Testis (tissue), 3 donors: Measurements from ENCODE around the gene HHATL. TPM values are rescaled to one million over a fixed set of nuclear protein-coding genes. Genes with fewer than 3 reads are reported as not detected.

Experiments used
- DNase-seq: peaks from one replicate; pipeline ENCODE4 v3.0.0-alpha.2; 2019
- H3K27ac ChIP-seq, 2 donors: fragments of 200-600 bp; sonication (generic); one replicate each; pipeline ENCODE4 v1.5.1; 2019
- H3K27me3 ChIP-seq: fragments of 200-600 bp; sonication (generic); one replicate; pipeline ENCODE4 v1.5.1; 2019
- H3K36me3 ChIP-seq: fragments of 200-600 bp; sonication (generic); one replicate; pipeline ENCODE4 v1.5.1; 2017; ENCODE audit warnings: low read depth; ENCODE audit errors: missing control alignments
- H3K4me1 ChIP-seq: fragments of 200-600 bp; sonication (generic); one replicate; pipeline ENCODE4 v1.5.1; 2019
- H3K4me3 ChIP-seq, 2 donors: fragments of 200-600 bp; sonication (generic); one replicate each; pipeline ENCODE4 v1.5.1; 2017 to 2019
- H3K9me3 ChIP-seq: fragments of 200-600 bp; sonication (generic); one replicate; pipeline ENCODE4 v1.5.1; 2017
- POLR2A ChIP-seq: fragments of 450-650 bp; IDR thresholded peaks from one replicate; pipeline ENCODE4 v1.6.1; 2017; ENCODE audit warnings: antibody characterized with exemption, mild to moderate bottlenecking, moderate library complexity
- WGBS, 2 donors: methylation state at CpG; one replicate each; pipeline ENCODE4 v1.1.5; 2018; 5-methylcytosine and 5-hydroxymethylcytosine counted together
- intact Hi-C: fragments of 100-400 bp; cut with DNase I; formaldehyde crosslinking; loops from one replicate; pipeline ENCODE4 v1.15.1; 2023; ENCODE audit warnings: low total_unique reads
- polyA plus RNA-seq: library from polyadenylated mRNA; stranded (reverse); fragments of 350-450 nt; fragmentation: Illumina TruSeq; extraction: RNeasy Lipid Tissue Mini Kit (QIAGEN cat#74804); gene quantifications from one replicate; pipeline ENCODE4 v1.2.3, GENCODE V29; 2014; ENCODE audit warnings: low read depth, low replicate concordance; ENCODE audit not compliant: insufficient read depth
- total RNA-seq, 2 donors: library from RNA; depleted of rRNA; stranded (reverse); fragments of >200 nt; gene quantifications; one replicate each; pipeline ENCODE4 v1.2.3, GENCODE V29; 2016
- TF ChIP-seq, protein P1 (sequence below), 3 experiments: fragments of 450-650 bp in 2 of 3; fragments of 200-600 bp in 1 of 3; sonication (generic) in 1 of 3; IDR thresholded peaks; one replicate each; pipeline ENCODE4 v1.5.1; 2016 to 2019; ENCODE audit warnings: antibody characterized with exemption in 3 of 3, mild to moderate bottlenecking in 2 of 3, moderate library complexity in 1 of 3

Gene HHATL
- total and polyA plus RNA-seq, 3 donors from 2014 or later: 6.1 to 7.2 (median 6.4) TPM

DNA sequence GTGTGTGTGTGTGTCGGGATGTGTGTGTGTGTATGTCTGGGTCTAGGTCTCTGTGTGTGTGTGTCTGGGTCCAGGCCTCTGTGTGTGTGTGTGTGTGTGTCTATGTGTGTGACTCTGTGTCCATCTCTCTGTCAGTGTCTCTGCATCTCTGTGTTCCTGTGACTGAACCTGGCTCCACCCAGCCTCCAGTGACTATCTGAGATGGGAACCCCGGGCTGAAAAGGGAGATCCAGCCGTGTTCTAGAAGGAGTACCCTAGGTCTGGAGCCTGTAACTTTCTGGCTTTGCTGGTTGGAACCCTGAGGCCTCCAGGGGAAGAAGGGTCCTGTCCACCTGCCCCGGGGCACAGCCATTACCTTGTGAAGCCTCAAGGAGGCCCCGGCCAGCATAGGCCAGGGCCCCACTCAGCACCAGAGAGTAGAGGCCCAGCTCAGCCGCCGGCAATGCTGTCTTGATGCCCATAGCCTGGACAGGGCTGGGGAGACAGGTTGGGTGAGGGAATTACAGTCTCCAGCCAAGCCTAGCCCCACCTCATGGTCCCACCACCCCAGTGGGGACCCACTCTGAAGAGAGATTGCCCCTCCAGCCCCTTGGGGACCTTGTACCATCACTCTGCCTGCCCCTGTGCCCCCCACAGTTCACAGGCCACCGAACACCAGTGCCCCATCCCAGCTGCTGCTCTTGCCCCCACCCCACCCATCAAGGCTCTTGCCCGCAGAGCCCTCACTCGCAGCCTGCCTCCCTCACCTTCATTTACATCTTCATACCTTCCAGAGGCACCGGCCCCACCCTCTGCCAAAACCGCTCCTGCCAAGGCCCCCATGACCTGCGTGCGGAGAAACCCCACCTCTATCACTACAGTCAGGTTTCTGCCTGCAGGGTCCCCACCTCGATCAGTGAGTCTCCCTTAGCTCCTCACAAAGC lies 2.0 kb downstream of the HHATL start:
- no peak for DNase-seq
- no peak for TF ChIP-seq POLR2A
- TF ChIP-seq, protein P1, sequence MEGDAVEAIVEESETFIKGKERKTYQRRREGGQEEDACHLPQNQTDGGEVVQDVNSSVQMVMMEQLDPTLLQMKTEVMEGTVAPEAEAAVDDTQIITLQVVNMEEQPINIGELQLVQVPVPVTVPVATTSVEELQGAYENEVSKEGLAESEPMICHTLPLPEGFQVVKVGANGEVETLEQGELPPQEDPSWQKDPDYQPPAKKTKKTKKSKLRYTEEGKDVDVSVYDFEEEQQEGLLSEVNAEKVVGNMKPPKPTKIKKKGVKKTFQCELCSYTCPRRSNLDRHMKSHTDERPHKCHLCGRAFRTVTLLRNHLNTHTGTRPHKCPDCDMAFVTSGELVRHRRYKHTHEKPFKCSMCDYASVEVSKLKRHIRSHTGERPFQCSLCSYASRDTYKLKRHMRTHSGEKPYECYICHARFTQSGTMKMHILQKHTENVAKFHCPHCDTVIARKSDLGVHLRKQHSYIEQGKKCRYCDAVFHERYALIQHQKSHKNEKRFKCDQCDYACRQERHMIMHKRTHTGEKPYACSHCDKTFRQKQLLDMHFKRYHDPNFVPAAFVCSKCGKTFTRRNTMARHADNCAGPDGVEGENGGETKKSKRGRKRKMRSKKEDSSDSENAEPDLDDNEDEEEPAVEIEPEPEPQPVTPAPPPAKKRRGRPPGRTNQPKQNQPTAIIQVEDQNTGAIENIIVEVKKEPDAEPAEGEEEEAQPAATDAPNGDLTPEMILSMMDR (IDR thresholded peaks at IDR 0.05): no peak
- 77 to 83% methylated on average over 9 to 15 of the region's 15 CpGs for WGBS, 2 donors

DNA sequence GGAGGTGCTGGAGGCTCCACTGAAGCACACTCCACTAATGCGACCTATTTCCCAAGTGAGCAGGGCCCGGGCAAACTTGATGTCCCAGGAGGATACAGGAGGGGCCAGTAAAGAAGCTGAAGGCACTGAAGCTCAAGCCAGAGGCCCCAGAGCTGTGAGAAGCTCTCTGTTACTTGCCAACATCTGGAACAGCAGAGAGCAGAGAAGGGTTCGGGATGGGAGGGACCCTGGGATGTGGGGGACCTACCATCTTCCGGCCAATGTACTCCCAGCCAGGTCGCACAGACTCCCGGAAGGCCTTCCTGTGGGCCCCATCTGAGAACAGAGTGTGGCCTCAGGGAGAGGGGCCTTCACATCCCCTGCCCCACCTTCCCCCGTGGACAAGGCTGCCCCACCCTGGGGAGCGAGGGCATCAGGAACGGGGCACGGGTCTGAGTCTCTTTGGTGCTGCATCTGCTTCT lies 3.1 kb downstream of the HHATL start:
- intact Hi-C loops: no loop called here
- H3K4me1 ChIP-seq: peaks cover 10% of the 10 kb centered on the region
- H3K27ac ChIP-seq: no peak overlapping the region
- no peak for DNase-seq
- H3K9me3 ChIP-seq: no peaks in the 10 kb centered on the region
- H3K36me3 ChIP-seq: no peaks in the 10 kb centered on the region
- WGBS, 2 donors: 87 to 92% methylated on average over 6 to 10 of the region's 10 CpGs
- TF ChIP-seq, protein P1 (IDR thresholded peaks at IDR 0.05): no peak
- no peak for TF ChIP-seq POLR2A
- H3K4me3 ChIP-seq: no peak overlapping the region
- no peaks in the 10 kb centered on the region for H3K27me3 ChIP-seq

More for the DNA sequence above, 2.0 kb downstream of the HHATL start:
- no peaks in the 10 kb centered on the region for H3K9me3 ChIP-seq
- no peak overlapping the region for H3K4me3 ChIP-seq
- H3K36me3 ChIP-seq: no peaks in the 10 kb centered on the region
- intact Hi-C loops: no loop called here
- H3K4me1 ChIP-seq: peaks cover 10% of the 10 kb centered on the region
- no peak overlapping the region for H3K27ac ChIP-seq
- H3K27me3 ChIP-seq: no peaks in the 10 kb centered on the region

DNA sequence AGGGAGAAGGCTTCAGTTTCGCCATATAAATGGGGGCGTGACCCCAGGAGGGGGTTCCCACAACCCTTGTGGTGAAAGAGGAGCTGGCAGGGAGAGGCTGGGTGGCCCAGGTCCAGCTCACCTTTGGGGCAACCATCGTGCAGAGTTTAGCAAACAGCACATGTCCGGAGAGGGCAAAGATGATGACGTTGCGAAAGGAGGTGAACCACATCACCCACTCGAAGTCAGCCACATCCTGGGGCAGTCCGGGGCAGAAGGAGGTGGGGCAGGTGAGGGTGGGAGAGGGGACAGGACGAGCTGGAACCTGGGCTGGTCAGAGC lies 3.7 kb downstream of the HHATL start:
- Histone ChIP-seq H3K27me3 (no peaks in the 10 kb centered on the region), H3K36me3 (no peaks in the 10 kb centered on the region), H3K4me3 (no peak overlapping the region), H3K4me1 (peaks cover 10% of the 10 kb centered on the region), H3K9me3 (no peaks in the 10 kb centered on the region), H3K27ac (no peak overlapping the region)
- 88 to 91% methylated on average over 9 of the region's 9 CpGs for WGBS, 2 donors
- intact Hi-C loops: no loop called here
- TF ChIP-seq POLR2A: no peak
- TF ChIP-seq, protein P1 (IDR thresholded peaks at IDR 0.05): no peak
- peak; percentile 4 for DNase-seq

DNA sequence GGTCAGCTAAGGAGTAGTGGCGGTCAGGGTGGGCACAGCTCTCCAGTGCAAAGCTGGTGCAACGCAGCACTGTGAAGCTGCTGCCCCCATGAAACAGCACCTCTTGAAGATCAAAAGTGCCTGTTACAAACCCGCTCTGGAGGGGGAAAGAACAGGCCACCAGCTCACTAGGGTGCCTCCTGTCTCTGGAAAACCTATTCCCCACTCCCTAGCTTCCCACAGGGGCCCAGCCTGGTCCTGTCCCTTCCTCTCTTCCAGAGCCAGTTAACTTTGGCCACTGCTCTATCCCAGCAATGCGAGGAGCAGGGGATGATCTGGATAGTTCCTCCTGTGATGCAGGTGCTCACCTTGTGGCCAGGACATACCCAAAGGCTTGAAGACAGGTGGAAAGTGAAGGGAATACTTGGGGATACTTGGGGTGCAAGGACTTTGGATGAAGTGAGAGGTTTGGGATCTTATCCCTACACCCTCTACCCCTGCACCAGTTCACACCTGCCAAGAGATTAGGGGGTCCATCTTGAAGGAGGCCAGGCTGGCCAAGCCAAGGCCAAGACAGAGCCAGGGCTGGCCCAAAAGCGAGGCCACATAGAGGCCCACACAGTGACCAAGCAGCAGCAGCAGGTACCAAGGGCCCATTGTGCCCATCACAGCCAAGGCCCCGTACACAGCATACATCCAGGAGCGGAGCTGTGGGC lies 4.2 kb downstream of the HHATL start:
- Histone ChIP-seq H3K36me3 (no peaks in the 10 kb centered on the region), H3K27ac (no peak overlapping the region), H3K4me3 (no peak overlapping the region), H3K4me1 (peaks cover 10% of the 10 kb centered on the region), H3K9me3 (no peaks in the 10 kb centered on the region), H3K27me3 (no peaks in the 10 kb centered on the region)
- intact Hi-C loops: no loop called here
- WGBS, 2 donors: 96 to 97% methylated on average over 5 to 7 of the region's 7 CpGs
- TF ChIP-seq, protein P1 (IDR thresholded peaks at IDR 0.05): no peak
- no peak for TF ChIP-seq POLR2A
- no peak for DNase-seq
